Suprapubic skin (tissue), 4 donors: ENCODE results near the gene N4BP2L1.
"Not testable (repeated sequence)": the region's sequence is repeated elsewhere in the genome, so short reads cannot be mapped to it uniquely, and the experiment has no call there.

Experiments used
- EP300 ChIP-seq: sonication (generic); formaldehyde crosslinking; IDR thresholded peaks from one replicate; pipeline ENCODE4 v1.6.1; 2017; ENCODE audit warnings: antibody characterized with exemption
- POLR2A ChIP-seq, 2 donors: fragments of 450-650 bp; IDR thresholded peaks; one replicate each; pipeline ENCODE4 v1.6.1; 2017; ENCODE audit warnings: antibody characterized with exemption in 2 of 2, mild to moderate bottlenecking in 2 of 2, moderate library complexity in 2 of 2
- POLR2AphosphoS5 ChIP-seq, 3 donors: sonication (generic); formaldehyde crosslinking; IDR thresholded peaks; one replicate each; pipeline ENCODE4 v1.6.1; 2017; ENCODE audit warnings: antibody characterized with exemption in 3 of 3
- TF ChIP-seq, protein P1 (sequence below), 2 donors: fragments of 200-600 bp in 1 of 2; fragments of 450-650 bp in 1 of 2; sonication (generic) in 1 of 2; IDR thresholded peaks; one replicate each; pipeline ENCODE4 v1.5.1; 2016 to 2019; ENCODE audit warnings: antibody characterized with exemption in 2 of 2, mild to moderate bottlenecking in 1 of 2, moderate library complexity in 1 of 2

DNA sequence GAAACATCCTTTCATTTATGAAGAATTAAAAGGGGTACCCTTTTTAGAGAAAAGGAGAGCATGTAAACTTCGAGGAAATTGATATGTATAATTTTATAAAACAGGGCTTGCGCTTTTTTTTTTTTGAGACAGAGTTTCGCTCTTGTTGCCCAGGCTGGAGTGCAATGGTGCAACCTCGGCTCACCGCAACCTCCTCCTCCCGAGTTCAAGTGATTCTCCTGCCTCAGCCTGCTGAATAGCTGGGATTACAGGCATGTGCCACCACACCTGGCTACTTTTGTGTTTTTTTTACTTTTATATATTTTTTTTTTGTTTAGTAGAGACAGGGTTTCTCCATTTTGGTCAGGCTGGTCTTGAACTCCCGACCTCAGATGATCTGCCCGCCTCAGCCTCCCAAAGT, 72.0 kb downstream of the N4BP2L1 start:
- TF ChIP-seq, protein P1, sequence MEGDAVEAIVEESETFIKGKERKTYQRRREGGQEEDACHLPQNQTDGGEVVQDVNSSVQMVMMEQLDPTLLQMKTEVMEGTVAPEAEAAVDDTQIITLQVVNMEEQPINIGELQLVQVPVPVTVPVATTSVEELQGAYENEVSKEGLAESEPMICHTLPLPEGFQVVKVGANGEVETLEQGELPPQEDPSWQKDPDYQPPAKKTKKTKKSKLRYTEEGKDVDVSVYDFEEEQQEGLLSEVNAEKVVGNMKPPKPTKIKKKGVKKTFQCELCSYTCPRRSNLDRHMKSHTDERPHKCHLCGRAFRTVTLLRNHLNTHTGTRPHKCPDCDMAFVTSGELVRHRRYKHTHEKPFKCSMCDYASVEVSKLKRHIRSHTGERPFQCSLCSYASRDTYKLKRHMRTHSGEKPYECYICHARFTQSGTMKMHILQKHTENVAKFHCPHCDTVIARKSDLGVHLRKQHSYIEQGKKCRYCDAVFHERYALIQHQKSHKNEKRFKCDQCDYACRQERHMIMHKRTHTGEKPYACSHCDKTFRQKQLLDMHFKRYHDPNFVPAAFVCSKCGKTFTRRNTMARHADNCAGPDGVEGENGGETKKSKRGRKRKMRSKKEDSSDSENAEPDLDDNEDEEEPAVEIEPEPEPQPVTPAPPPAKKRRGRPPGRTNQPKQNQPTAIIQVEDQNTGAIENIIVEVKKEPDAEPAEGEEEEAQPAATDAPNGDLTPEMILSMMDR (IDR thresholded peaks at IDR 0.05), result not testable (repeated sequence)
- TF ChIP-seq POLR2A (IDR thresholded peaks at IDR 0.05); POLR2AphosphoS5 (IDR thresholded peaks at IDR 0.05); EP300: not testable (repeated sequence)
